ENCODE measurements around the gene NDUFB8.

NDUFB8 gene

DNA sequence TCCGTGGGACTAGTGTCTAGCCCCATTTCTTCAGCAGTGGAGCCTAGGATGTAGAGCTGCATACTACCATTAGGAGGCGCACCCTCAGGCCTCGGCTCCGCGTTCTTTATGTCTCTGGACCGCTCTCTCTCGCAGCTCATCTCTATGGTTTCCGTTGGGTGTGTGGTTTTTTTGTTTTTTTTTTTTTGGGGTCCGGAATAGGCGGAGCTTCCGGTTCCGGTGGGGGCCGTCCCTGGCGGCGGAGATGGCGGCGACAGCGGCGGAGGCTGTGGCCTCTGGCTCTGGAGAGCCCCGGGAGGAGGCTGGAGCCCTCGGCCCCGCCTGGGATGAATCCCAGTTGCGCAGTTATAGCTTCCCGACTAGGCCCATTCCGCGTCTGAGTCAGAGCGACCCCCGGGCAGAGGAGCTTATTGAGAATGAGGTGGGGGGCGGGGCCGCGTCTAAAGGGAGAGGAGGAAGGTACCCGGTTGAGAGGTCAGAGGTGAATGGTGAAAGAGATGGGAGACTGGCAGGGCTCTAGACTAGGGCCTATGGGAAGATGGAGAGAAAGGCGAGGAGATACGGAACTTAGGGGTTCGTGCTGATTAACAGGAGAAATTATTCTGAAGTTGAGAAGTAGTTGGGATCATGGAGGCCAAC lies 6.2 kb upstream of the NDUFB8 start, which contains the start of gene HIF1AN:
Gene HIF1AN, plus strand, starts transcription at position 229 of the 639 bp plus-strand sequence. Its CDS starts 16 bp downstream, at position 245.
- peak; percentile 77 for DNase-seq (ENCODE audit: low read depth)

DNA sequence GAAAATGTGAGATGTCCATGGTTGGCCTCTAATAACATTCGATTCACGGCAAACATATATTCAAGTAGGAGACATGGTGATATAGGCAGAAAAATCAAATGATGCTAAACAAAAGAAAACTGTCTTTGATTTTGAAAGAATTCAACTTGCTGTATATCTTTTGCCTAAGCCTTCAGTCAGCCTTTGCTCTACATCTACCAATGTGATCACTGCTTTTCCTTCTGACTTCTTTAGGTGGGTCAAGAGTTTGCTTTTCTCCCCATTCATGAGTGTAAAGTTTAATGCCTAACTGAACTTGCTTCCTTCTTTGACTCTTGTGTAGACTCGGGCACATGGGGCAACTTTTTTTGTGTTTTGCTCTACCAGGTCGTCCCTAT lies 5.7 kb upstream of the NDUFB8 start:
- DNase-seq (ENCODE audit: low read depth), result no peak

DNA sequence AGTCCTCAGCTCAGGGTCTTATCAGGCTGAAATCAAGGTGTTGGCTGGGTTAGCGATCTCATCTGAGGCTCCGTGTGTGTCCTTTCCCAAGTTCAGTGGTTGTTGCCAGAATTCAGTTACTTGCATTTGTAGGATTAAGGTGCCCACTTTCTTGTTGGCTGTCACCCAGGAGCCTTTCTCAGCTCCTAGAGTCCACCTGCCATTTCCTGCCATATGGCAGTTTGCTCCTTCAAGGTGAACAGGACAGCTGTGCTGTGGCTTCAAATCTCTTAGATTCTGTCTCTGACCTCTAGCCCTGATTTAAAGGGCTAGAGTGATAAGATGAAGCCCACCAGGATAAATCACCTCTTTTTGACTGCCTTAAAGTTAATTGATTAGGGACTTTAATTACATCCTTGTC lies 5.1 kb upstream of the NDUFB8 start:
- DNase-seq (ENCODE audit: low read depth), result no peak

DNA sequence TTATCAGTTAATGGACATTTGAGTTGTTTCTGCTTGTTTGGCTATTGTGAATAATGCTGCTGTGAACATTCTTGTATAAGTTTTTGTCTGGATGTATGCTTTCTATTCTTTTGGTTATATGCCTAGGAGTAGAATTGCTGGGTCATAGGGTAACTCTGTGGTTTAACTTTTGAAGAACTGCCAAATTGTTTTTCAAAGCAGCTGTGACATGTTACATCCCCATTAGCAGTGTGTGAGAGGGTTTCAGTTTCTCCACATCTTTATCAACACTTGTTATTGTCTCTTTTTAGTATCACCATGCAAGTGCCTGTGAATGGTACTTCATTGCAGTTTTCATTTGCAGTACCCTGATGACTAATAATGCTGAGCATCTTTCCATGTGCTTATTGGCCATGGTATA lies 2.1 kb upstream of the NDUFB8 start:
- DNase-seq (ENCODE audit: low read depth), result no peak

DNA sequence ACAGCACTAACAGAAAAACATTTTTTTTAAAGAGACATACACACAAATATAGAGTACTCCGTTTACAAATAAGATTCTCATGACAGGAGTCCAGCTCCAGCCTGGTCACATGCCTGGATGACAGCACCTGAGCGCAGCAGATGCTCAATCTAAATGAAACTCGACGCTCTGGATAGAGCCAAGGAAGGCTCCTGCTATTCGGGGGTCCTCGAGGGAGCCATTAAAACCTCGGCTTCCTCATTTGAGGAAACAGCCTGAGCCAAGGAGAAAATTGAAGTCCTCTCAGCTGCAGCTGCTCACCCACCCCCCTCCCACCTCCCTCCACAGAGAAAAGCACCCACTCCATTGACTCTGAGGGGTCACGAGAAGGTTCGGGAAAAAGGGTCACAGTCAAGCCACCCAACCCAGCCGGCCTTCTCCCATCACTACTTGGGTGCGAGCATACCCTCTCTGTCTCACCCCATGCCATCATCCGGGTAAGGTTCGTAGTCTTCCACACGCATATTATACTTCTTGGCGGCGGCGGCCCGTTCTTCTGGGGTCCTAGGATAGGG lies 673 bp downstream of the NDUFB8 start:
- DNase-seq (ENCODE audit: low read depth), result no peak

DNA sequence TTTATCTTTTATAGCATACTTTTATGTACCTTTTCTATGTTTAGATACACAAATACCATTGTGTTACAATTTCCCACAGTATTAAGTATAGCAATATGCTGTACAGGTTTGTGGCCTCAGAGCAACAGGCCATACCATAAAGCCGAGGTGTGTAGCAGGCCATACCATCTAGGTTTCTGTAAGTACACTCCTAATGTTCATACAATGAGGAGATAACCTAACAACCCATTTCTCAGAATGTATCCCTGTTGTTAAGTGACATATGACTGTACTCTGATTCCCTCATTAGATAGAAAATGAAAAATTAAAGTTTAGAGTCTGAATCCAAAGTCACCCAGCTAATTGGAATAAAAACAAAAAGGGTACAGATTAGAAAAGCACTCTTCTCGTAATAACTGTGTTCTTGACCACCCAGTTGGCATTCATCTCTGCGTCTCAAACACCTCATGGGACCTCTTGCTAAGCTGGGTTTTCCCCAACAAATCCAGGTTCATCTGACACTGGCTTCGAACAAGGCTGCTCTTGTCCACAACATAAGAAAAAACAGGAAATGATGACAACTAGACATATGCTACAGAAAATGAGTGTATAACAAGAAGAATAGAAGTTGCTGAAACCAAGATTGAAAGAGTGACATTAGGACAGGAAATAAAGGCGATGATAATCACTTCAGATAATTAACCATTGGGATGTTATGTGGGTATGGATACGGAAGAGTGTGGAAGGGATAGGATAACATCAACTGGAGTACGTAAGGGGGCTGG lies 1.4 kb downstream of the NDUFB8 start:
- DNase-seq (ENCODE audit: low read depth), result no peak

DNA sequence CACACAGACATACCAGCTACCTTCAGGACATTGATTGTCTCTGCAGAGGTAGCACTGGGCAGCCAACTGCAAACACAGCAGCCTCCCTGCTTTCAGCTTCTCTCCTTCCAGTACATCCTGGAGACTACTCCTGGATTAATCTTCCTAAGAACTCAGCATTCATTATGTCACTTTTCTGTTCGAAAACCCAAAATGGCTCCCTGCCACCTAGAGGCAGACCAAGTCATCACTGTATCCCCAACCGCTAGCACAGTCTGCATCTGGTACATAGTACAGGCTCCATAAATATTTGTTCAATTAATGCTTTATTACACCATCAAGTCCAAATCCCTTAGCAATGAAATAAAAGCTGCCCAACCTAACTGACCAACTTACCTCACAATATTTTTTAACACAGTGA lies 5.0 kb downstream of the NDUFB8 start:
- no peak for DNase-seq (ENCODE audit: low read depth)

DNA sequence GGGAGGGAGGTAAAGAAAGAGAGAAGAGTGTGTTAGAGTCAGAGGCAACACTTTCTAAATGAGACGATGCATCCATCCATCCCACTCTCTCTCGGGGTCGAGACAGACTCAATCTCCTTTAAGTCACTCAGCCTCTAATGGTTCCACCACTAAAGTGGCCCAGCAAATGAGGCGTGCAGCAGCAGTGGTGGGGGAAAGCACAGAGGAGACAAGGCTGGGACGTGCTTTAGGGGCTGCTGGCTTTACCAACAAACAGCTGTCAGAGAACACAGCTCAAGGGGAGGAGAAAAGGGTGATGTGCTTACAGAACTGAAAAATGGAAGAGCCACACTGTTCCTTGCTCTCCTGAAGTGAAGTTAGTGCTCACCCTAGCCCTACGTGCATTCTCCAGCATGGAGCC lies 5.5 kb downstream of the NDUFB8 start:
- DNase-seq (ENCODE audit: low read depth), result no peak

DNA sequence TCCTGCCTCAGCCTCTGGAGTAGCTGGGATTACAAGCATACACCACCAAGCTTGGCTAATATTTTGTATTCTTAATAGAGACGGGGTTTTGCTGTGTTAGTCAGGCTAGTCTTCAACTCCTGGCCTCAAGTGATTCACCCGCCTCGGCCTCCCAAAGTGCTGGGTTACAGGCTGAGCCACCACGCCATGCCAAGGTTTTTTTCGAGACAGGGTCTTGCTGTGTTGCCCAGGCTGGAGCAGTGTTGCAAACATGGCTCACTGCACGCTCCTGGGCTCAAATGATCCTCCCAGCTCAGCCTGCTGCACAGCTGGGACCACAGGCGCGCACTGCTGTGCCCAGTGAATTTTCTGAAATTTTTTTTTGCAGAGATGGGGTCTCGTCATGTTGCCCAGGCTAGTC lies 6.7 kb downstream of the NDUFB8 start:
- no peak for DNase-seq (ENCODE audit: low read depth)

DNA sequence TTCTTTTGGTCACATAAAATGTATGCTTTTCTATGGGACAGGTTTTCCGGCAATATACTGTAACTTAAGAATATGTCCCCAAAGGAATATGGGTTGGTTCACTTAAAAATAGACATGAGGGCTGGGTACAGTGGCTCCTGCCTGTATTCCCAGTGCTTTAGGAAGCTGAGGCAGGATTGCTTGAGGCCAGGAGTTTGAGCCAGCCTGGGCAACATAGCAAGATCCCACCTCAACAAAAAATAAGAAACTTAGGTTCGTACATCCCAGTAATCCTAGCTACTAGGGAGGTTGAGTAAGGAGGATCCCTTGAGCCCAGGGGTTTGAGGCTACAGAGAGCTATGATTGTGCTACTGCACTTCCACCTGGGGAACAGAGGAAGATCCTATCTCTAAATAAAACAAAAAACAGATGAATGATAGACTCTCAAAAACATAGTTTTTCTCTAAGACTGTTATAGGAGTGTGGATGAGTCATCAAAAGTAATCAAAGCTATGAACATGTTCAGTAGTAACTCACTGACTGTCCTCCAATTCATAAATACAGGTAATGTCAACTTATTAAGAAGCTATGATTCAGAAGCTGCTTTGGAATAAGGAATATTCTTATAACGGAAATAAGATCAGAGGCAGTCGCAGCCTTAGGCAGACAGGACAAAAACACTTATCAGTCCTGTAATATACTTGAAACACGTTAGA lies 7.4 kb downstream of the NDUFB8 start:
- no peak for DNase-seq (ENCODE audit: low read depth)

DNA sequence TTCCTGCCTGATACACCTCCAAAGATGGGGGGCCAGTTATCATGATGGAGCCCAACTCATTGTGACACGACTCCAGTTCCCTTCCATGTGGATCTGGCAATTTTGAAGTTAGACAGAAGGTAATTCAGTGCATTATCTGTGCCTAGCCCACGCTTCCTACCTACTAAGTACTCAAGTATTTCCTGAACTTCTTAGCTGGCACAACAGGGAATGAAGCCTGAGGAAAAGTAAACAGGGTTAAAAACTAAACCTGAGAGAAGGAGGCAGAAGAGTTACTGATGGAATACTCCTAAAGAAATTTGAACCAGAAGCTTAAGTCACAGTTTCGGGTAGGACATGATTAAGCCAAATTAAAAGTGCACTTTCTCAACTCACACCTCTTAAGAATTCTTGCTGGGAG lies 8.9 kb downstream of the NDUFB8 start:
- no peak for DNase-seq (ENCODE audit: low read depth)

DNA sequence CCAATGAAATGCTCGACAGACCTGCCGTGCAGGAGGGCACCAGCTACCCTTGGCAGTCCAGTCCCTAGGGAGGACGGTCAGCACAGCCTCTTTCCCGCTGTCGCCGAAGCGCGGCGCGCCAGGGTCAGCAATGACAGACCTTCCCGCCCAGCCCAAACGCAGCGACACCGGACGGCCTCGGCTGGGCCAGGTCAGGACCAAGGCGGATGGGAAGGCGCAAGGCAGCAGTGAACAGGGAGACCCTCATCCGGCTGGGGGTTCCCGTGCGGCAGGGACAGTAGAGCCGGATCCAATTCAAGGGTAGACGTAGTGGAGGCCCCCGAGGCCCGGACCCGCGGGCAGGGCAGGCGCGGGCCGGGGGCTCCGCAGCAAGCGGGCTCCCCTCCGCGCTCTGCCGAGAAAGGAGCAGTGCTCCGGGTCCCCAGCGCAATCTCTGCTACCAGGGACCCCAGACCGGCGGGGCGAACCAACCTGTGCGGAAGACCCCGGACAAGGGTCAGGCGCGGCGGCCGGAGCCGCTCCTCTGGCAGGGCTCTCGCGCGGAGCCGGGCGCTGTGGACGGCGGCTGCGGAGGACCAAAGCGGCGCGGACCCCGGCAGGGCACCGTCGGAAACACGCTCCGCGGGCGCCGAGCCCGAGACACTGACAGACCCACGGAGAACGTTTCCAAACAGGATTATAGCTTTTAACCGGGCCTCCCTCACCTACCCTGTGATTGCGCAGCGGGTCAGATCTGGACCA lies 10.2 kb downstream of the NDUFB8 start, which contains the start of gene SEC31B:
Gene SEC31B, minus strand, starts transcription at position 551 of the 741 bp plus-strand sequence. CDS start 2,909 bp downstream, outside the sequence.
- no peak for DNase-seq (ENCODE audit: low read depth)

DNA sequence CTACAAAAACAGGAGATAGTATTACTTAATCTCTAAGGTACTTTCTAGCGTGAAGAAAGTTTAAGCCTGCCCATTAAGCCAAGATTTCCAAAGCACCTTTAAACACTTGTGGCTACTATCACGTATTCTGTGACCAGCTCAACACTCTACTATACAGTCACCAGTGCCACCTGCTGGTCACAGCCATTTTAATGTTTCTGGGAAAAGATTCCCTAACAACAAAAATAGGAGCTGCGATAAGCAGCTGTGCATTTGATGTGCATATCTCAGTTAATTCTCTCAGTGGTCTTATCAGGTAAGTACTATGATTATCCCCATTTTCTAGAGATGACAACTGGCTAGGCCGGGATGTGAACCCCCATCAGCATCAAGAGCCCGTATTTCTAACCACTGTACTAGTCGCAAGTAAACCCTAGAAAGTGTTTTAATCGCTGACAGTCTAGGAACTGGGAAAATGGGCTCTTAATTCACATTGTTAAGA lies 10.9 kb downstream of the NDUFB8 start:
- no peak for DNase-seq (ENCODE audit: low read depth)

DNA sequence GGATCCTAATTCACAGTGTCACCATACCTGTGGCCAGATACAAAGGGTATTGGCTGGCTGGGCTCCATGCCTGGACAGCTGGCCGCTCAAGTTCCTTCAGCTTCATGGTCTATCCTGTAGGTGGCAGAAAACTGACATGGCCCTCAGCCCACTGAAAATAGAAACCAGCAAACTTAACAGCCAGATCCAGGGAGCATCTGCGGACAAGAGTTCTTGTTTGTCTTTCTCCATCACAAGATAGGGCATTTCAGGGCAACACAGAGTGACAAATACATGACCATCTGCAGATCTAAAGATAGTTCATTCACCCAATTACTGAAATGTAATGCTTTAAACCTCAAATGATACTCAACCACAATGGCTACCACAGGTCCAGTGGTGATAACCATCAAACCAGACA lies 12.8 kb downstream of the NDUFB8 start:
- no peak for DNase-seq (ENCODE audit: low read depth)

DNA sequence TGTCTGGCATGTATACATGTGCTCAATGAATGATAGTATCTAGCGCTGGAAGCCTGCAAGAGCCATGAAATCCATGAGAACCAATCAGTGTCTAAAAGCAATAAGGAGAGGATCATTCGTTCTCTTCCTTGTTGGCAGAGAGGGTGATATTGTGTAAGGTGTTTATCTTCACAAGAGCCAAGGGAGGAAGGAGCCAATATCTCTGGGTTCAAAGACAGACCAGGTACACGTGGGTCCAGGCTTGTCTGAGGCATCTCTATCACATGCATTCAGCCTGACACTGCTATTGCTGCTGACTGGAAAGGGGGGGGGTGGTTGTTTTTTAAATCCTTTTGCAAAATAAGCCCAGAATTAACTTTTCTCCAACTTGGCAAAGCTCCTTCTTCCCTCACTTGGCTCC lies 14.1 kb downstream of the NDUFB8 start:
- DNase-seq (ENCODE audit: low read depth), result no peak

DNA sequence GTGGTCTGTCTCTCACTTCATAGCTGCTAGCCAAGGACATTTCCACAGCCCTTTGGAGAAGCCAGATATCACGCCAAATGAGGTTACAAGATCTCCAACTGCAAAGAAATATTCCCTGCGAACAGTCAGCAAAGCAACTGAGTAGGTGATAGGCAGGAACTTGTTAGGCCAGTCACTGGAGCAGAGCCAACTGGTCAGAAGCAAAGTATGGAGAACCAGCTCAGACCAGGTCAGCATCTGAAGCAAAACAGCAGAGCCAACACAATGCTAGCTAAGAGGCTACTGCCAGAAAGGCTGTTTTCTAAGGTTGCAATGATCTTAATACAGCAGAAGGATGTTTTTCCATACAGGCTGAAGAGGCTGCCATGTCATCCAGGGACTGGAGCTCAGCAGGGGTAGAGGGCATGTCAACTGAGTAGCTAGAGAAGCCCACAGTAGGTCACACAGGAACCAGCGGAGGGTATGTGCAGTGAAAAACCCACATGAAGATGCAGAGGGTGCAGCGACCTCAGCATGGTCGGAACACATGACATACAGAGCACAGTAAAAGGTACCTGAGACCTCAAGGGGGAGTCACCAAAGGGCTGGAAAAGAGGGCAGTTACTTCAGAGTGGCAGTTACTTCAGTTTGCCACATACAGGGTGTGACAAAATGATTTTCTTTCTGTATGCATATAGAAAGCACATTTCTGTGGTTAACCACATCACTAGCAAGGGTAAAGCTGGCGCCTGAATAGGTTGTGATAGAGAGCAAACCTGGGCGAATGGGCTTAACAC lies 18.9 kb downstream of the NDUFB8 start:
- DNase-seq (ENCODE audit: low read depth), result peak; percentile 32

DNA sequence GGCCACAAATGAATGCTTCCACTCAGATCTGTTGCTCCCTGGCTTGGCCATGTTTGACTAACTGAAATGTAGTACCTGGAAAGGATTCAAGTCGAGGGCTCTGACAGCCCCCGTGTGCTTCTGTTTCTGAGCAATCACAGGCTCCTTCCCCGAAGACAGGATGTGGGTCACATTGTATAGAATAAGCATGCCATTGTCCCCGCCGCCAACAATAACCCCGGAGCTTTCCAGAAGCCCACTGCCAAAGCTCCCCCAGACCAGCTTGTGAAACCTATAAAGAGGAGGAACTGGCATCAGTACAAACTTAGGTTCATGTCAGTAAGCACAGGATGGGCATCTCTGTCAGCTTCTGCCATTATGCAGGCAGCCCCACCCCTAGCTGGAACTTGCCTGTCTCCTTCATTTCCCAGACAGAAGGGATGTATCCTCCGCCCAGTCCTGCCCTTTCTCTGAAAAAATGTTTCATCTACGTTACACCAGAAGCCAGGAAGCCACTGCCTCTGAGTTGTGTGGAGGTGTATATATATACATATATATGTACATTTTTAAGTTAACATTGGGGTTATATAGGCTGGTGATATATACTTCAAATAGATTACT lies 20.3 kb downstream of the NDUFB8 start:
- DNase-seq (ENCODE audit: low read depth), result peak; percentile 25

DNA sequence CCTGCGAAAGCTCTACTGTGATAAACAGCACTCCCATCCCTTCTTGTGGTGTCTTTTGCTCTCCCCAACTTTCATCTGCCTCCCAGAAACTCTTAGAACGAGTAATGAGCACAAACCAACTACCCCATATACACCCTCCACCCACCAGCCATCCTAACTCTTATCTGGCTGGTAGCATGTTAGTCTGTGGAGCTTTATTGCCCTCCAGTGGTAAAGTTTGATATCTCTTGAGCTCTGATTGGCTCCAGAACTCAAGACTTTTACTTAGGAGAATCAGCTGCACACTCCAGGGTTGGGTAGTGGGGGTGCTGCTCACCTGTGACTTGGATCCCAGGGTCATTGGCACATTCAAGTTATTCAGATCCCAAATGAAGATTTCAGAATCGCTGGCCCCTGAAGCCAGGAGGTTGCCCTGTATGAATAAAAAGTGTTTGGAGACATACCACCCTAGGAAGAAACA lies 20.9 kb downstream of the NDUFB8 start:
- no peak for DNase-seq (ENCODE audit: low read depth)

DNA sequence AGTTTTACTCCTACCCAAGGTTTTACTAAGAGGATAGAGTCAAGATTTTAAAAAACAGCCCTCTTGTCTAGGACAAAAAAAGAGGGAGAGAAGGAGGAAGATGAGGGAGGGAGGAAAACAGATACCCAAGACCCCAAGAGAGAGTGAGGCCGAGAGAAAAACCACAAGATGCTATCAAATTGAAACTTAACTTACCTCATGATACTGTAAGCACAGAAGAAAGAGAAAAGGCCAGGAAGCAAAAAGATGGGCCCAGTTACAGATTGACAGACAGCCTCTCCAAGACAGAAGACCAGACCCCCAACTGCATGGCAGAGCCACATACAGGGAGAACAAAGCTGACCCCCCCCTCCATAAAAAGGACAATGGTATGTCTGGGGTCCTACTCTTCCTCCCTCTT lies 21.4 kb downstream of the NDUFB8 start:
- DNase-seq (ENCODE audit: low read depth), result no peak

DNA sequence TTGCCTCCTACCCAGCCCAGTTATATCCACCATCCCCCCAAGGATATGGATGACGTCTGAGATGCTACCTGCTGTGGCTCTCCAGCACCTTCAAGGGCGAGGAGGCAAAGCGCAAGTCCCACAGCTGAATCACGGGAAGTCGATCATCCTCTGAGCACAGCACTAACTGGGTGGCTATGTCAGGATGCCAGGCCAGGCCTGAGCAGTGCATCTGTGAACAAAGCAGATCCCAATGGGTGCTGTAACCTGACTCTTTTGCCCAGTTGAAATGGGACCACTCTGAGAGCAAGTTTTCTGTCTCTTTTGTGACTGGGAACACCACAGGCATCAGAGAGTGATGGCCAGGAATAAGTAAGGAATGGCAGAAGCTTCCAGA lies 22.3 kb downstream of the NDUFB8 start:
- no peak for DNase-seq (ENCODE audit: low read depth)

Data from activated T-helper 1 cell treated with Interleukin-2 at 50 U/mL for 16 hours (primary cell).